A549 (cell line): ENCODE measurements around the gene ZFX.

ENCODE experiments used
- CHD4 ChIP-seq: fragments of 200-600 bp; sonication (generic); IDR thresholded peaks from 2 replicates; pipeline ENCODE4 v1.6.1; 2016; ENCODE audit warnings: antibody characterized with exemption, mild to moderate bottlenecking, borderline replicate concordance
- HOXB5 ChIP-seq: fragments of 250-450 bp; sonication (Bioruptor Pico); IDR thresholded peaks from 2 replicates; pipeline ENCODE4 v1.5.0; 2020; ENCODE audit warnings: mild to moderate bottlenecking, moderate library complexity
- POLR2A ChIP-seq: IDR thresholded peaks from 2 replicates; pipeline ENCODE4 v1.6.1; 2012; ENCODE audit warnings: mild to moderate bottlenecking, low read length
- ZNF302 ChIP-seq: fragments of 250-450 bp; sonication (Bioruptor Pico); IDR thresholded peaks from 2 replicates; pipeline ENCODE4 v1.9.0; 2021; ENCODE audit warnings: inconsistent platforms, mild to moderate bottlenecking, moderate library complexity
- TF ChIP-seq, protein P1 (sequence below): fragments of >200 bp; sonication (Bioruptor Twin); formaldehyde crosslinking; IDR thresholded peaks from 3 replicates; pipeline ENCODE4 v1.5.1; 2016
- TF ChIP-seq, protein P2 (sequence below): fragments of 200-600 bp; sonication (generic); IDR thresholded peaks from 2 replicates; pipeline ENCODE4 v1.6.1; 2016; ENCODE audit warnings: antibody characterized with exemption, mild to moderate bottlenecking, moderate library complexity

DNA sequence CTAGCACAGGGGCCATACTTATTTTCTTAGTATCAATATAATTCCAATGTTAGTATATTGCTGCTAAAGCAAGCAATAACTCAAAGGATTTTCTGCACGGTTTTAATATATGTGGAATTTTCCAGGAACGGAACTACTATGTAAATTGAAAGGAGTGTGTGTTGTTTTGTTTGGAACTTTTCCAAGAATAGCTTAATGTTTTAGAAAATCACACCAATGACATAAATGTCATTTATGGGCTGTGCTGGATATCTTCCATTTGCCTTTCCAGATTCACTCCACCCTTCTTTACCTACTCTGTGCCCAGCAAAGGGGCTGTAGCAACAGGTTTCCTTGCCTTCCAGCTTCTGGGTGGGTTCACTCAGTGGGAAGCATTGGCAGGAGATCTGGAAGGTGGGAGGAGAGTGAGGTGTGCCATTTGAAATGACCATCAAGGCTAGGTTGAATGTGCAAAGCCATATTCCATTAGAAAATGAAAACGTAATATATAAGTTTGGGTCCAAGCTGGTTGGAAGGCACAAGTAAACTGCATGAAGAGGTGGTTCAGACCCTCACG, 25.2 kb upstream of the ZFX start:
- TF ChIP-seq, protein P1, sequence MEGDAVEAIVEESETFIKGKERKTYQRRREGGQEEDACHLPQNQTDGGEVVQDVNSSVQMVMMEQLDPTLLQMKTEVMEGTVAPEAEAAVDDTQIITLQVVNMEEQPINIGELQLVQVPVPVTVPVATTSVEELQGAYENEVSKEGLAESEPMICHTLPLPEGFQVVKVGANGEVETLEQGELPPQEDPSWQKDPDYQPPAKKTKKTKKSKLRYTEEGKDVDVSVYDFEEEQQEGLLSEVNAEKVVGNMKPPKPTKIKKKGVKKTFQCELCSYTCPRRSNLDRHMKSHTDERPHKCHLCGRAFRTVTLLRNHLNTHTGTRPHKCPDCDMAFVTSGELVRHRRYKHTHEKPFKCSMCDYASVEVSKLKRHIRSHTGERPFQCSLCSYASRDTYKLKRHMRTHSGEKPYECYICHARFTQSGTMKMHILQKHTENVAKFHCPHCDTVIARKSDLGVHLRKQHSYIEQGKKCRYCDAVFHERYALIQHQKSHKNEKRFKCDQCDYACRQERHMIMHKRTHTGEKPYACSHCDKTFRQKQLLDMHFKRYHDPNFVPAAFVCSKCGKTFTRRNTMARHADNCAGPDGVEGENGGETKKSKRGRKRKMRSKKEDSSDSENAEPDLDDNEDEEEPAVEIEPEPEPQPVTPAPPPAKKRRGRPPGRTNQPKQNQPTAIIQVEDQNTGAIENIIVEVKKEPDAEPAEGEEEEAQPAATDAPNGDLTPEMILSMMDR: no peak
- TF ChIP-seq HOXB5 (CRISPR knock-in tag) (no peak), CHD4 (no peak), ZNF302 (CRISPR knock-in tag) (no peak), POLR2A (no peak)
- TF ChIP-seq, protein P2, sequence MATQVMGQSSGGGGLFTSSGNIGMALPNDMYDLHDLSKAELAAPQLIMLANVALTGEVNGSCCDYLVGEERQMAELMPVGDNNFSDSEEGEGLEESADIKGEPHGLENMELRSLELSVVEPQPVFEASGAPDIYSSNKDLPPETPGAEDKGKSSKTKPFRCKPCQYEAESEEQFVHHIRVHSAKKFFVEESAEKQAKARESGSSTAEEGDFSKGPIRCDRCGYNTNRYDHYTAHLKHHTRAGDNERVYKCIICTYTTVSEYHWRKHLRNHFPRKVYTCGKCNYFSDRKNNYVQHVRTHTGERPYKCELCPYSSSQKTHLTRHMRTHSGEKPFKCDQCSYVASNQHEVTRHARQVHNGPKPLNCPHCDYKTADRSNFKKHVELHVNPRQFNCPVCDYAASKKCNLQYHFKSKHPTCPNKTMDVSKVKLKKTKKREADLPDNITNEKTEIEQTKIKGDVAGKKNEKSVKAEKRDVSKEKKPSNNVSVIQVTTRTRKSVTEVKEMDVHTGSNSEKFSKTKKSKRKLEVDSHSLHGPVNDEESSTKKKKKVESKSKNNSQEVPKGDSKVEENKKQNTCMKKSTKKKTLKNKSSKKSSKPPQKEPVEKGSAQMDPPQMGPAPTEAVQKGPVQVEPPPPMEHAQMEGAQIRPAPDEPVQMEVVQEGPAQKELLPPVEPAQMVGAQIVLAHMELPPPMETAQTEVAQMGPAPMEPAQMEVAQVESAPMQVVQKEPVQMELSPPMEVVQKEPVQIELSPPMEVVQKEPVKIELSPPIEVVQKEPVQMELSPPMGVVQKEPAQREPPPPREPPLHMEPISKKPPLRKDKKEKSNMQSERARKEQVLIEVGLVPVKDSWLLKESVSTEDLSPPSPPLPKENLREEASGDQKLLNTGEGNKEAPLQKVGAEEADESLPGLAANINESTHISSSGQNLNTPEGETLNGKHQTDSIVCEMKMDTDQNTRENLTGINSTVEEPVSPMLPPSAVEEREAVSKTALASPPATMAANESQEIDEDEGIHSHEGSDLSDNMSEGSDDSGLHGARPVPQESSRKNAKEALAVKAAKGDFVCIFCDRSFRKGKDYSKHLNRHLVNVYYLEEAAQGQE: no peak
